ENCODE measurements around the gene CCL22. TPM values are rescaled to one million over a fixed set of nuclear protein-coding genes. Genes with fewer than 3 reads are reported as not detected.
"Not testable (repeated sequence)": the region's sequence is repeated elsewhere in the genome, so short reads cannot be mapped to it uniquely, and the experiment has no call there.

Gene CCL22
- total RNA-seq, 1 donor from 2014 or later = not detected

DNA sequence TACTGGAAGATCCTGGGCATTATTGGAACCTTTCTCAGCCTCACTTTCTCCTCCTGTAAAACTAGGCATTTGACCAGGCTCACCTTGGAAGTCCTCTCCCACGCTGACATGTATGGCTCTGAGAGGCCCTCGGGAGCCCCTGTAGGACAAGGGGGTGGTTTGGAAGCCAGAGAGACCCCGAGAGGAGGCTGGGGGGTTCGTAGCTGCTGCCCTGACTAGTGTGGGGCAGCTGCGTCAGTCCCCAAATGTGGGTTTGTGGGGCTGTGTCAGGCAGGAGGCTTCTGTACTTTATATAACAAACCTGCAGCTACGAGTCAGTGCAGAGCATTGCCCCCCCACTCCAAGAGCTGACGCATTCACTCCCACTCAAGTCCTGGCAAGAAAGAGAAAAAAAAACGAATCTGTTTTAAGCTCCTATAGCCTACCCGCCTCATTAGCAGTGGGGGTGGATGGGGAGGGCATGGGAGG, 15.5 kb downstream of the CCL22 start:
- TF ChIP-seq, protein P1, sequence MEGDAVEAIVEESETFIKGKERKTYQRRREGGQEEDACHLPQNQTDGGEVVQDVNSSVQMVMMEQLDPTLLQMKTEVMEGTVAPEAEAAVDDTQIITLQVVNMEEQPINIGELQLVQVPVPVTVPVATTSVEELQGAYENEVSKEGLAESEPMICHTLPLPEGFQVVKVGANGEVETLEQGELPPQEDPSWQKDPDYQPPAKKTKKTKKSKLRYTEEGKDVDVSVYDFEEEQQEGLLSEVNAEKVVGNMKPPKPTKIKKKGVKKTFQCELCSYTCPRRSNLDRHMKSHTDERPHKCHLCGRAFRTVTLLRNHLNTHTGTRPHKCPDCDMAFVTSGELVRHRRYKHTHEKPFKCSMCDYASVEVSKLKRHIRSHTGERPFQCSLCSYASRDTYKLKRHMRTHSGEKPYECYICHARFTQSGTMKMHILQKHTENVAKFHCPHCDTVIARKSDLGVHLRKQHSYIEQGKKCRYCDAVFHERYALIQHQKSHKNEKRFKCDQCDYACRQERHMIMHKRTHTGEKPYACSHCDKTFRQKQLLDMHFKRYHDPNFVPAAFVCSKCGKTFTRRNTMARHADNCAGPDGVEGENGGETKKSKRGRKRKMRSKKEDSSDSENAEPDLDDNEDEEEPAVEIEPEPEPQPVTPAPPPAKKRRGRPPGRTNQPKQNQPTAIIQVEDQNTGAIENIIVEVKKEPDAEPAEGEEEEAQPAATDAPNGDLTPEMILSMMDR (IDR thresholded peaks at IDR 0.05) = no peak
- TF ChIP-seq EZH2phosphoT487 (IDR thresholded peaks at IDR 0.05) = no peak
- no peak for TF ChIP-seq EZH2 (IDR thresholded peaks at IDR 0.05)
- Mint-ChIP-seq H3K27me3 (ENCODE audit: insufficient read depth, low read depth) (peaks cover 8% of the 10 kb centered on the region), H3K9me3 (no peaks in the 10 kb centered on the region), H3K27ac (peak overlapping the region; percentile 57), H3K4me1 (peaks cover 49% of the 10 kb centered on the region), H3K36me3 (peaks cover 2% of the 10 kb centered on the region), H3K4me3 (peak overlapping the region; percentile 83)
- H3K4me3 ChIP-seq = no peak overlapping the region
- no peaks in the 10 kb centered on the region for H3K9me3 ChIP-seq (ENCODE audit: low read depth)
- no peak for DNase-seq (ENCODE audit: low spot score)
- no peaks in the 10 kb centered on the region for H3K27me3 ChIP-seq
- H3K4me1 ChIP-seq = peaks cover 28% of the 10 kb centered on the region
- H3K27ac ChIP-seq = no peak overlapping the region
- H4K20me1 ChIP-seq (ENCODE audit: low read depth) = no peaks in the 10 kb centered on the region
- no peak overlapping the region for H3K9ac ChIP-seq
- H3K79me2 ChIP-seq (ENCODE audit: low read depth) = no peaks in the 10 kb centered on the region
- no peak overlapping the region for H2AFZ ChIP-seq (replicated peaks)
- peaks cover 2% of the 10 kb centered on the region for H3F3A ChIP-seq (ENCODE audit: low read depth)
- no peaks in the 10 kb centered on the region for H3K36me3 ChIP-seq
- H3K4me2 ChIP-seq = peak overlapping the region; percentile 7

DNA sequence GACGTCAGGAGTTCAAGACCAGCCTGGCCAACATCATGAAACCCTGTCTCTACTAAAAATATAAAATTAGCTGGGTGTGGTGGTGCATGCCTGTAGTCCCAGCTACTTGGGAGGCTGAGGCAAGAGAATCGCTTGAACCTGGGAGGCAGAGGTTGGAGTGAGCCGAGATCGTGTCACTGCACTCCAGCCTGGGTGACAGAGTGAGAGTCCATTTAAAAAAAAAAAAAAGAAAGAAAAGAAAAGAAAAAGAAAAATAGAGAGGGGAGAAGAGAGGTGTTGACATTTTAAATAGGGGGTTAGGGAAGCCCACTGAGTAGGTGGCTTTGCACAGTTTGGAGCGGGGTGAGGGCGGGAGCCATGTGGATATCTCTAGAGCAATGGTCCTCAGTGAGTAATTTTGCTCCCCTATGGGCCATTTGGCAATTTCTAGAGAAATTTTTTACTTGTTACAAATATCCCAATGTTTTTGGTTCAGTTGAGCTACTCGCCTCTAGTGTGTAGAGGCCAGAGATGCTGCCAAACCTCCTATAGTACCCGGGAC, 16.4 kb downstream of the CCL22 start:
- not testable (repeated sequence) for H3K27ac Mint-ChIP-seq; H3K79me2 ChIP-seq (ENCODE audit: low read depth); H3K27ac ChIP-seq; H3K36me3 Mint-ChIP-seq; H2AFZ ChIP-seq (replicated peaks); H3K4me3 ChIP-seq; H4K20me1 ChIP-seq (ENCODE audit: low read depth); H3K4me2 ChIP-seq; H3K27me3 ChIP-seq; H3K9me3 Mint-ChIP-seq; H3K9ac ChIP-seq; H3K4me3 Mint-ChIP-seq; H3F3A ChIP-seq (ENCODE audit: low read depth); H3K9me3 ChIP-seq (ENCODE audit: low read depth); H3K36me3 ChIP-seq; H3K27me3 Mint-ChIP-seq (ENCODE audit: insufficient read depth, low read depth); DNase-seq (ENCODE audit: low spot score)
- peaks cover 28% of the 10 kb centered on the region for H3K4me1 ChIP-seq
- peaks cover 49% of the 10 kb centered on the region for H3K4me1 Mint-ChIP-seq

DNA sequence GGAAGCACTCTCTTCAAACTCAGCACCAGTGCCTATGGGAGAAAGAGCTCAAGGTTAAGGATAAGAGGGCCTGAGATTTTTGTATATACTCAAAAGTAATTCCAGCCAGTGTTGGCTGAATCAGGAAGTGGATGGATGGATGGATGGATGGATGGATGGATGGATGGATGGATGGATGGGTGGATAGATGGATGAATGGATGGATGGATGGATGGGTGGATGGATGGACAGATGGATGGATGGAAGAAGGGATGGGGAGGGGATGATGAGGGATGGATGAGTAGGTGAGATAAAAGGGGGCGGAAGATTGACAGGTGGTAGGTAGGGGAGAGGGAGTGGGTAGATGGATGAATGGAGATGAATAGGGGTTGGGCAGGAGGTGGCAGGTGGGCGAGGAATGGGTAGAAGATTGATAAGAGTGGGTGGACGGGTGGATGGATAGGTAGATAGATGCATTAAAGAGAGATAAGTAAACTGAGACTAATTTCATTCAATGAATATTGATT, 17.8 kb downstream of the CCL22 start:
- peaks cover 46% of the 10 kb centered on the region for H3K4me1 Mint-ChIP-seq
- peaks cover 2% of the 10 kb centered on the region for H3F3A ChIP-seq (ENCODE audit: low read depth)
- H3K79me2 ChIP-seq (ENCODE audit: low read depth) = no peaks in the 10 kb centered on the region
- H3K4me3 Mint-ChIP-seq = no peak overlapping the region
- no peaks in the 10 kb centered on the region for H3K27me3 ChIP-seq
- H3K36me3 Mint-ChIP-seq = peaks cover 2% of the 10 kb centered on the region
- no peaks in the 10 kb centered on the region for H3K36me3 ChIP-seq
- H3K9me3 Mint-ChIP-seq = no peaks in the 10 kb centered on the region
- H3K4me3 ChIP-seq = no peak overlapping the region
- no peaks in the 10 kb centered on the region for H3K9me3 ChIP-seq (ENCODE audit: low read depth)
- H3K27ac ChIP-seq = no peak overlapping the region
- DNase-seq (ENCODE audit: low spot score) = no peak
- no peak overlapping the region for H3K27ac Mint-ChIP-seq
- H4K20me1 ChIP-seq (ENCODE audit: low read depth) = no peaks in the 10 kb centered on the region
- peaks cover 26% of the 10 kb centered on the region for H3K4me1 ChIP-seq
- no peak overlapping the region for H3K4me2 ChIP-seq
- no peak overlapping the region for H2AFZ ChIP-seq (replicated peaks)
- no peak overlapping the region for H3K9ac ChIP-seq
- peaks cover 8% of the 10 kb centered on the region for H3K27me3 Mint-ChIP-seq (ENCODE audit: insufficient read depth, low read depth)
- TF ChIP-seq, protein P1 (IDR thresholded peaks at IDR 0.05) = no peak
- TF ChIP-seq EZH2phosphoT487 (IDR thresholded peaks at IDR 0.05) (no peak), EZH2 (IDR thresholded peaks at IDR 0.05) (no peak)

DNA sequence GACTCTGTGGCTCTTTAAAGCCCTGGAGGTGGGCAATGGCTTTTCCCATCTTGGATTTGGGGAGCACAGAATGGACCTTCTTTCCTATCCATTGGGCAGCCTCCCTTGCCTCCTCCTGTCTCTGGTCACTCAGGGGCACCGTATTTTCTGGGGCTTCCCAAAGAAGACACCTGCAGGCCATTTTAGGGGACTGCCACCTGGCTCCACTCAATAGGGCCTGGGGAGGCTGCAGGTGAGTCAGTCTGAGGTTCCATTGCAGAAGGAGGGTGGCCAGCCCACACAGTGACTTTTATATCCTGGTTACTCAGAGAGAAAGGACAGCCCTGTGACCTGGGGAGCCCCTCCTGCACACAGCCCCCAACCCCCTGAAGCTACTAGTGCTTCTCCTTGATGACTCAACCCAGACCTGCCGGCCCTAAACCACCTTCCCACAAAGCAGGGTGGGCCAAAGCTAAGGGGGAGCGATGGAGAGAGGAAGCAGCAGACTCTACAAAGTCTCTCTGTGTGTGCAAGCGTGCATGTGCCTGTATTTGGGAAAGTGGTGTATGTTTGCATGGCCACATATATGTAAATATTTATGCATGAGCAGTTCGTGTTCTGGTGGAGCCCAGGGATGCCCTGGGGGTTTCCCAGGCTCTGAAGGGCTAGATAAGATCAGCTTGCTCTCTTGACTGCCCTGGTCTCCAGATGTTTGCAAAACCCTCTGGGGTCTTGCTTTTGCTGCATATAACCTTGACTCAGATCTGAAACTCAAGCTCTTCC, 18.7 kb downstream of the CCL22 start:
- no peaks in the 10 kb centered on the region for H3K9me3 ChIP-seq (ENCODE audit: low read depth)
- H4K20me1 ChIP-seq (ENCODE audit: low read depth) = no peaks in the 10 kb centered on the region
- no peak overlapping the region for H3K4me3 ChIP-seq
- no peak for DNase-seq (ENCODE audit: low spot score)
- peaks cover 19% of the 10 kb centered on the region for H3K4me1 ChIP-seq
- no peaks in the 10 kb centered on the region for H3K9me3 Mint-ChIP-seq
- H3K4me3 Mint-ChIP-seq = peak overlapping the region; percentile 59
- peaks cover 8% of the 10 kb centered on the region for H3K27me3 Mint-ChIP-seq (ENCODE audit: insufficient read depth, low read depth)
- no peak overlapping the region for H3K4me2 ChIP-seq
- TF ChIP-seq EZH2phosphoT487 (IDR thresholded peaks at IDR 0.05) (no peak), EZH2 (IDR thresholded peaks at IDR 0.05) (no peak)
- TF ChIP-seq, protein P1 (IDR thresholded peaks at IDR 0.05) = no peak
- H3K27me3 ChIP-seq = no peaks in the 10 kb centered on the region
- H3K27ac Mint-ChIP-seq = peak overlapping the region; percentile 66
- no peak overlapping the region for H3K27ac ChIP-seq
- no peaks in the 10 kb centered on the region for H3K36me3 ChIP-seq
- H3K36me3 Mint-ChIP-seq = peaks cover 2% of the 10 kb centered on the region
- H3K4me1 Mint-ChIP-seq = peaks cover 40% of the 10 kb centered on the region
- no peak overlapping the region for H2AFZ ChIP-seq (replicated peaks)
- H3K9ac ChIP-seq = no peak overlapping the region
- H3K79me2 ChIP-seq (ENCODE audit: low read depth) = no peaks in the 10 kb centered on the region
- peaks cover 2% of the 10 kb centered on the region for H3F3A ChIP-seq (ENCODE audit: low read depth)

Data from neural progenitor cell (in vitro differentiated cells).